ENCODE results near the gene MYH14.

- no peak for TF ChIP-seq CTCF (IDR thresholded peaks at IDR 0.05; ENCODE audit: low read depth, low read length)
- TF ChIP-seq EZH2phosphoT487 (IDR thresholded peaks at IDR 0.05; ENCODE audit: low read depth): no peak
These were observed 156.0 kb downstream of the MYH14 start for GRCh38 chr19:50359328-50359818.
